Suprapubic skin (tissue), 4 donors: ENCODE measurements around the gene SERP1. TPM values are rescaled to one million over a fixed set of nuclear protein-coding genes. Genes with fewer than 3 reads are reported as not detected.
"Not testable (repeated sequence)": the region's sequence is repeated elsewhere in the genome, so short reads cannot be mapped to it uniquely, and the experiment has no call there.

Source experiments
- DNase-seq, 2 donors: peaks; one replicate each; pipeline ENCODE4 v3.0.0-alpha.2; 2019; ENCODE audit warnings: low spot score in 2 of 2
- H3K27ac ChIP-seq: fragments of 200-600 bp; sonication (generic); one replicate; pipeline ENCODE4 v1.5.1; 2019
- H3K27me3 ChIP-seq: fragments of 200-600 bp; sonication (generic); one replicate; pipeline ENCODE4 v1.5.1; 2019
- H3K36me3 ChIP-seq: fragments of 200-600 bp; sonication (generic); one replicate; pipeline ENCODE4 v1.5.1; 2019
- H3K4me1 ChIP-seq: fragments of 200-600 bp; sonication (generic); one replicate; pipeline ENCODE4 v1.5.1; 2019
- H3K4me3 ChIP-seq: fragments of 200-600 bp; sonication (generic); one replicate; pipeline ENCODE4 v1.5.1; 2019; ENCODE audit warnings: mild to moderate bottlenecking
- H3K9me3 ChIP-seq: fragments of 200-600 bp; sonication (generic); one replicate; pipeline ENCODE4 v1.5.1; 2019
- EP300 ChIP-seq: sonication (generic); formaldehyde crosslinking; IDR thresholded peaks from one replicate; pipeline ENCODE4 v1.6.1; 2017; ENCODE audit warnings: antibody characterized with exemption
- POLR2A ChIP-seq, 2 donors: fragments of 450-650 bp; IDR thresholded peaks; one replicate each; pipeline ENCODE4 v1.6.1; 2017; ENCODE audit warnings: antibody characterized with exemption in 2 of 2, mild to moderate bottlenecking in 2 of 2, moderate library complexity in 2 of 2
- POLR2AphosphoS5 ChIP-seq, 3 donors: sonication (generic); formaldehyde crosslinking; IDR thresholded peaks; one replicate each; pipeline ENCODE4 v1.6.1; 2017; ENCODE audit warnings: antibody characterized with exemption in 3 of 3
- WGBS: methylation state at CpG from one replicate; pipeline ENCODE4 v1.1.5; 2018; 5-methylcytosine and 5-hydroxymethylcytosine counted together
- total RNA-seq, 4 donors: library from RNA; depleted of rRNA; stranded (reverse); fragments of >200 nt; gene quantifications; one replicate each; pipeline ENCODE4 v1.1.0, GENCODE V29; 2016
- TF ChIP-seq, protein P1 (sequence below), 2 donors: fragments of 200-600 bp in 1 of 2; fragments of 450-650 bp in 1 of 2; sonication (generic) in 1 of 2; IDR thresholded peaks; one replicate each; pipeline ENCODE4 v1.5.1; 2016 to 2019; ENCODE audit warnings: antibody characterized with exemption in 2 of 2, mild to moderate bottlenecking in 1 of 2, moderate library complexity in 1 of 2

Gene SERP1
- total RNA-seq, 4 donors from 2014 or later = 84.2 to 149 (median 120) TPM

GRCh38 chr3:150511122-150511821, 35.0 kb downstream of the SERP1 start:
- Histone ChIP-seq H3K4me3 (no peak overlapping the region), H3K4me1 (no peaks in the 10 kb centered on the region), H3K36me3 (no peaks in the 10 kb centered on the region), H3K27me3 (no peaks in the 10 kb centered on the region), H3K27ac (no peak overlapping the region), H3K9me3 (no peaks in the 10 kb centered on the region)
- DNase-seq = no peak
- TF ChIP-seq EP300 (no peak), POLR2AphosphoS5 (IDR thresholded peaks at IDR 0.05) (no peak), POLR2A (IDR thresholded peaks at IDR 0.05) (no peak)
- TF ChIP-seq, protein P1, sequence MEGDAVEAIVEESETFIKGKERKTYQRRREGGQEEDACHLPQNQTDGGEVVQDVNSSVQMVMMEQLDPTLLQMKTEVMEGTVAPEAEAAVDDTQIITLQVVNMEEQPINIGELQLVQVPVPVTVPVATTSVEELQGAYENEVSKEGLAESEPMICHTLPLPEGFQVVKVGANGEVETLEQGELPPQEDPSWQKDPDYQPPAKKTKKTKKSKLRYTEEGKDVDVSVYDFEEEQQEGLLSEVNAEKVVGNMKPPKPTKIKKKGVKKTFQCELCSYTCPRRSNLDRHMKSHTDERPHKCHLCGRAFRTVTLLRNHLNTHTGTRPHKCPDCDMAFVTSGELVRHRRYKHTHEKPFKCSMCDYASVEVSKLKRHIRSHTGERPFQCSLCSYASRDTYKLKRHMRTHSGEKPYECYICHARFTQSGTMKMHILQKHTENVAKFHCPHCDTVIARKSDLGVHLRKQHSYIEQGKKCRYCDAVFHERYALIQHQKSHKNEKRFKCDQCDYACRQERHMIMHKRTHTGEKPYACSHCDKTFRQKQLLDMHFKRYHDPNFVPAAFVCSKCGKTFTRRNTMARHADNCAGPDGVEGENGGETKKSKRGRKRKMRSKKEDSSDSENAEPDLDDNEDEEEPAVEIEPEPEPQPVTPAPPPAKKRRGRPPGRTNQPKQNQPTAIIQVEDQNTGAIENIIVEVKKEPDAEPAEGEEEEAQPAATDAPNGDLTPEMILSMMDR (IDR thresholded peaks at IDR 0.05) = no peak
- 83% methylated on average over 4 of the region's 4 CpGs for WGBS

DNA sequence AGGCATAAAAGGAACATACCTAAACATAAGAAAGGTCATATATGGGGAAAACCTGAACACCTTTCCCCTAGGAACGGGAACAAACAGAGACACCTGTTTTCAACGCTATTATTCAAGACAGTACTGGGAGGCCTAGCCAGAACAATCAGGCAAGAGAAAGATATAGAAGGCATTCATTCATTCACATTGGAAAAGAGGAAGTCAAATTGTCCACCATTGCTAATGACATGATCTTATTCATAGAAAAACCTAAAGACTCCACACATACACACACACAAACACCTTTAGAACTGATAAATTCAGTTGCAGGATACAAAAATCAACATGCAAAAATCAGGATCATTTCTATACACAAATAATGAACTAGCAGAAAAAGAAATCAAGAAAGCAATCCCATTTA, 36.5 kb downstream of the SERP1 start:
- H3K36me3 ChIP-seq = no peaks in the 10 kb centered on the region
- no peak overlapping the region for H3K4me3 ChIP-seq
- no peak overlapping the region for H3K27ac ChIP-seq
- DNase-seq = no peak
- WGBS = 91% methylated on average over 2 of the region's 2 CpGs
- H3K9me3 ChIP-seq = no peaks in the 10 kb centered on the region
- no peaks in the 10 kb centered on the region for H3K27me3 ChIP-seq
- TF ChIP-seq, protein P1 (IDR thresholded peaks at IDR 0.05) = no peak
- TF ChIP-seq POLR2A (IDR thresholded peaks at IDR 0.05) (no peak), POLR2AphosphoS5 (IDR thresholded peaks at IDR 0.05) (no peak), EP300 (no peak)
- H3K4me1 ChIP-seq = no peaks in the 10 kb centered on the region

GRCh38 chr3:150508401-150508800, 37.9 kb downstream of the SERP1 start:
- Histone ChIP-seq H3K9me3 (no peaks in the 10 kb centered on the region), H3K4me1 (no peaks in the 10 kb centered on the region), H3K27me3 (no peaks in the 10 kb centered on the region), H3K36me3 (no peaks in the 10 kb centered on the region), H3K4me3 (no peak overlapping the region), H3K27ac (no peak overlapping the region)
- DNase-seq = no peak
- TF ChIP-seq, protein P1 (IDR thresholded peaks at IDR 0.05) = no peak
- TF ChIP-seq POLR2AphosphoS5 (IDR thresholded peaks at IDR 0.05) = no peak
- TF ChIP-seq POLR2A (IDR thresholded peaks at IDR 0.05) = no peak
- TF ChIP-seq EP300 = no peak

- Histone ChIP-seq H3K27ac (no peak overlapping the region), H3K36me3 (no peaks in the 10 kb centered on the region), H3K4me3 (no peak overlapping the region), H3K9me3 (no peaks in the 10 kb centered on the region), H3K4me1 (no peaks in the 10 kb centered on the region), H3K27me3 (no peaks in the 10 kb centered on the region)
- TF ChIP-seq, protein P1 (IDR thresholded peaks at IDR 0.05) = no peak
- TF ChIP-seq EP300 = no peak
- TF ChIP-seq POLR2AphosphoS5 (IDR thresholded peaks at IDR 0.05) = no peak
- TF ChIP-seq POLR2A (IDR thresholded peaks at IDR 0.05) = no peak
- no peak for DNase-seq
- WGBS = 100% methylated on average over 2 of the region's 3 CpGs
These were observed 41.8 kb downstream of the SERP1 start for GRCh38 chr3:150504483-150504882.

GRCh38 chr3:150503402-150504099, 42.7 kb downstream of the SERP1 start:
- H3K36me3 ChIP-seq = no peaks in the 10 kb centered on the region
- H3K4me3 ChIP-seq = no peak overlapping the region
- DNase-seq = no peak
- no peaks in the 10 kb centered on the region for H3K27me3 ChIP-seq
- WGBS = 87% methylated on average over 4 of the region's 5 CpGs
- TF ChIP-seq, protein P1 (IDR thresholded peaks at IDR 0.05) = no peak
- TF ChIP-seq EP300 = no peak
- TF ChIP-seq POLR2AphosphoS5 (IDR thresholded peaks at IDR 0.05) = no peak
- no peak for TF ChIP-seq POLR2A (IDR thresholded peaks at IDR 0.05)
- no peaks in the 10 kb centered on the region for H3K4me1 ChIP-seq
- H3K9me3 ChIP-seq = no peaks in the 10 kb centered on the region
- no peak overlapping the region for H3K27ac ChIP-seq

GRCh38 chr3:150500960-150501359, 45.3 kb downstream of the SERP1 start:
- not testable (repeated sequence) for H3K9me3 ChIP-seq, H3K4me1 ChIP-seq, H3K27me3 ChIP-seq, H3K27ac ChIP-seq, H3K36me3 ChIP-seq, H3K4me3 ChIP-seq, DNase-seq
- 92% methylated on average over 1 of the region's 1 CpG for WGBS
